Left ventricle myocardium inferior (tissue), 1 donor: Measurements from ENCODE around the gene VSTM2L. TPM values are rescaled to one million over a fixed set of nuclear protein-coding genes. Genes with fewer than 3 reads are reported as not detected.

Experiments used
- DNase-seq: peaks from one replicate; pipeline ENCODE4 v3.0.0-alpha.2; 2020
- H3K27ac ChIP-seq: fragments of 200-600 bp; replicated peaks from 2 replicates; pipeline ENCODE4 v1.8.0; 2021
- H3K27me3 ChIP-seq: fragments of 200-600 bp; 2 replicates; pipeline ENCODE4 v1.8.0; 2021; ENCODE audit warnings: low read depth
- H3K36me3 ChIP-seq: fragments of 200-600 bp; 2 replicates; pipeline ENCODE4 v1.8.0; 2021
- H3K4me1 ChIP-seq: fragments of 200-600 bp; 2 replicates; pipeline ENCODE4 v1.8.0; 2021
- H3K4me3 ChIP-seq: fragments of 200-600 bp; 2 replicates; pipeline ENCODE4 v1.8.0; 2021; ENCODE audit warnings: mild to moderate bottlenecking, moderate library complexity
- H3K9me3 ChIP-seq: fragments of 200-600 bp; replicated peaks from 2 replicates; pipeline ENCODE4 v1.8.0; 2021
- CTCF ChIP-seq: fragments of 200-600 bp; IDR thresholded peaks from 2 replicates; pipeline ENCODE4 v1.8.0; 2021; ENCODE audit warnings: antibody characterized with exemption, mild to moderate bottlenecking, borderline replicate concordance
- intact Hi-C: fragments of 100-400 bp; cut with micrococcal nuclease; formaldehyde crosslinking; loops from one replicate; pipeline ENCODE4 v1.11.0; 2022
- total RNA-seq: library from RNA; stranded (reverse); fragmentation: NEBNext Ultra II Directional; extraction: Animal tissue kit (Norgen Biotek cat#: 25700); gene quantifications from one replicate; pipeline ENCODE4 v1.2.1, GENCODE V29; 2021
- donor health status: DM: no; HTN: yes; CAD: no; lungs with severe emphysema.

Gene VSTM2L
- total RNA-seq, 1 donor from 2014 or later = 50.3 TPM

- H3K27ac ChIP-seq = no peak overlapping the region
These were observed 19.1 kb downstream of the VSTM2L start for GRCh38 chr20:37922016-37922415.

GRCh38 chr20:37925265-37926165 lies 22.6 kb downstream of the VSTM2L start:
- intact Hi-C loops = no loop called here
- Histone ChIP-seq H3K27me3 (peaks cover 30% of the 10 kb centered on the region), H3K4me1 (no peaks in the 10 kb centered on the region), H3K36me3 (no peaks in the 10 kb centered on the region), H3K27ac (no peak overlapping the region), H3K9me3 (no peaks in the 10 kb centered on the region), H3K4me3 (no peak overlapping the region)
- DNase-seq = no peak
- TF ChIP-seq CTCF = no peak

More at GRCh38 chr20:37922016-37922415, 19.1 kb downstream of the VSTM2L start:
- no peak overlapping the region for H3K4me3 ChIP-seq
- H3K9me3 ChIP-seq = no peaks in the 10 kb centered on the region
- no peaks in the 10 kb centered on the region for H3K4me1 ChIP-seq
- H3K27me3 ChIP-seq = peaks cover 57% of the 10 kb centered on the region
- no peaks in the 10 kb centered on the region for H3K36me3 ChIP-seq
- no peak for DNase-seq
- TF ChIP-seq CTCF = no peak
- intact Hi-C loops = no loop called here

GRCh38 chr20:37926612-37927011 lies 23.7 kb downstream of the VSTM2L start:
- H3K9me3 ChIP-seq = no peaks in the 10 kb centered on the region
- TF ChIP-seq CTCF = no peak
- H3K36me3 ChIP-seq = no peaks in the 10 kb centered on the region
- no peak overlapping the region for H3K4me3 ChIP-seq
- intact Hi-C loops = no loop called here
- H3K27me3 ChIP-seq = peaks cover 30% of the 10 kb centered on the region
- H3K27ac ChIP-seq = no peak overlapping the region
- DNase-seq = no peak
- no peaks in the 10 kb centered on the region for H3K4me1 ChIP-seq

- TF ChIP-seq CTCF = no peak
- intact Hi-C loops = no loop called here
- Histone ChIP-seq H3K27ac (no peak overlapping the region), H3K36me3 (no peaks in the 10 kb centered on the region), H3K4me1 (no peaks in the 10 kb centered on the region), H3K27me3 (peaks cover 34% of the 10 kb centered on the region), H3K4me3 (no peak overlapping the region), H3K9me3 (no peaks in the 10 kb centered on the region)
- no peak for DNase-seq
These were observed 24.6 kb downstream of the VSTM2L start for GRCh38 chr20:37927410-37928095.

- intact Hi-C loops = no loop called here
- no peak for TF ChIP-seq CTCF
- H3K4me1 ChIP-seq = no peaks in the 10 kb centered on the region
- no peak for DNase-seq
- no peak overlapping the region for H3K27ac ChIP-seq
- peaks cover 28% of the 10 kb centered on the region for H3K27me3 ChIP-seq
- no peak overlapping the region for H3K4me3 ChIP-seq
- no peaks in the 10 kb centered on the region for H3K36me3 ChIP-seq
- H3K9me3 ChIP-seq = no peaks in the 10 kb centered on the region
These were observed 26.2 kb downstream of the VSTM2L start for GRCh38 chr20:37928996-37929682.
